WTC11 (cell line): ENCODE results near the gene MICAL3. TPM values are rescaled to one million over a fixed set of nuclear protein-coding genes. Genes with fewer than 3 reads are reported as not detected.

Experiments
- ATAC-seq: fragments of 200-7000 bp; cut with Tn5 transposase; 2 replicates; pipeline ENCODE4 v1.10.0; 2021; ENCODE audit warnings: mild to moderate bottlenecking, moderate library complexity
- CTCF ChIA-PET: fragments of 300-600 bp; sonication (Branson Sonifier 250); formaldehyde crosslinking; loops from one replicate; lab custom pipeline; 2021; ENCODE audit warnings: antibody characterized with exemption; lab: Charles Lee
- POLR2A ChIA-PET: fragments of 350-600 bp; sonication (Branson Sonifier 250); formaldehyde crosslinking; loops from one replicate; lab custom pipeline; 2021; ENCODE audit warnings: antibody characterized with exemption; lab: Charles Lee
- DNase-seq: peaks from one replicate; pipeline ENCODE4 v3.0.0; 2021; ENCODE audit warnings: low spot score
- H3K27ac Mint-ChIP-seq: 2 replicates; pipeline ENCODE4 v1.8.0; 2021; ENCODE audit warnings: mixed read lengths
- H3K27me3 Mint-ChIP-seq: 2 replicates; pipeline ENCODE4 v1.8.0; 2021; ENCODE audit warnings: low read depth, mild to moderate bottlenecking, moderate library complexity, mixed read lengths
- H3K36me3 Mint-ChIP-seq: 2 replicates; pipeline ENCODE4 v1.8.0; 2021; ENCODE audit warnings: mixed read lengths
- H3K4me1 Mint-ChIP-seq: 2 replicates; pipeline ENCODE4 v1.8.0; 2022; ENCODE audit warnings: mixed read lengths
- H3K4me3 Mint-ChIP-seq: 2 replicates; pipeline ENCODE4 v1.8.0; 2021; ENCODE audit warnings: mild to moderate bottlenecking, moderate library complexity, mixed read lengths
- H3K9me3 Mint-ChIP-seq: 2 replicates; pipeline ENCODE4 v1.8.0; 2021; ENCODE audit warnings: mixed read lengths
- ARID4B ChIP-seq: sonication (generic); formaldehyde crosslinking; IDR thresholded peaks from 2 replicates; pipeline ENCODE4 v1.8.0; 2023; ENCODE audit warnings: missing genetic modification reagents, mild to moderate bottlenecking, borderline replicate concordance
- ATF3 ChIP-seq: sonication (generic); formaldehyde crosslinking; conservative IDR thresholded peaks from 2 replicates; pipeline ENCODE4 v1.8.1; 2022; ENCODE audit warnings: mild to moderate bottlenecking, missing genetic modification reagents
- CDX4 ChIP-seq: fragments of 250-450 bp; sonication (Bioruptor Pico); IDR thresholded peaks from 2 replicates; pipeline ENCODE4 v1.9.0; 2021; ENCODE audit warnings: moderate library complexity, mild to moderate bottlenecking, inconsistent platforms, borderline replicate concordance
- CREM ChIP-seq: sonication (generic); formaldehyde crosslinking; IDR thresholded peaks from 2 replicates; pipeline ENCODE4 v1.8.1; 2022; ENCODE audit warnings: mild to moderate bottlenecking, missing genetic modification reagents, moderate library complexity
- E2F5 ChIP-seq: sonication (generic); formaldehyde crosslinking; IDR thresholded peaks from 2 replicates; pipeline ENCODE4 v1.8.1; 2022; ENCODE audit warnings: mild to moderate bottlenecking, moderate library complexity, missing genetic modification reagents
- ERG ChIP-seq: fragments of 250-450 bp; sonication (Bioruptor Pico); IDR thresholded peaks from 2 replicates; pipeline ENCODE4 v1.8.0; 2021; ENCODE audit warnings: mild to moderate bottlenecking
- FOXJ3 ChIP-seq: sonication (generic); formaldehyde crosslinking; IDR thresholded peaks from 2 replicates; pipeline ENCODE4 v1.9.0; 2021; ENCODE audit warnings: missing genetic modification reagents, mild to moderate bottlenecking, borderline replicate concordance
- FOXP1 ChIP-seq: sonication (generic); formaldehyde crosslinking; IDR thresholded peaks from 2 replicates; pipeline ENCODE4 v1.8.0; 2022; ENCODE audit warnings: missing genetic modification reagents, mild to moderate bottlenecking, moderate library complexity, borderline replicate concordance
- GABPB1 ChIP-seq: sonication (generic); formaldehyde crosslinking; IDR thresholded peaks from 2 replicates; pipeline ENCODE4 v1.8.1; 2023; ENCODE audit warnings: mild to moderate bottlenecking, missing genetic modification reagents
- GTF2I ChIP-seq: fragments of 250-450 bp; sonication (Bioruptor Pico); conservative IDR thresholded peaks from 2 replicates; pipeline ENCODE4 v1.4.0; 2021; ENCODE audit warnings: mild to moderate bottlenecking
- JAZF1 ChIP-seq: fragments of 250-450 bp; sonication (Bioruptor Pico); IDR thresholded peaks from 2 replicates; pipeline ENCODE4 v1.9.0; 2021; ENCODE audit warnings: moderate library complexity, mild to moderate bottlenecking, inconsistent platforms
- JUN ChIP-seq: sonication (generic); formaldehyde crosslinking; IDR thresholded peaks from 2 replicates; pipeline ENCODE4 v1.8.0; 2023; ENCODE audit warnings: mild to moderate bottlenecking, missing genetic modification reagents
- KAT7 ChIP-seq: sonication (generic); formaldehyde crosslinking; IDR thresholded peaks from 2 replicates; pipeline ENCODE4 v1.8.1; 2023; ENCODE audit warnings: missing genetic modification reagents, mild to moderate bottlenecking, borderline replicate concordance
- MXD4 ChIP-seq: fragments of 250-450 bp; sonication (Bioruptor Pico); IDR thresholded peaks from 2 replicates; pipeline ENCODE4 v1.8.0; 2021; ENCODE audit warnings: mild to moderate bottlenecking, moderate library complexity, borderline replicate concordance
- NFATC4 ChIP-seq: fragments of 250-450 bp; sonication (Bioruptor Pico); IDR thresholded peaks from 2 replicates; pipeline ENCODE4 v1.9.0; 2021; ENCODE audit warnings: mild to moderate bottlenecking
- PRDM15 ChIP-seq: sonication (generic); formaldehyde crosslinking; IDR thresholded peaks from 2 replicates; pipeline ENCODE4 v1.8.0; 2022; ENCODE audit warnings: missing genetic modification reagents
- PRRX2 ChIP-seq: fragments of 250-450 bp; sonication (Bioruptor Pico); IDR thresholded peaks from 2 replicates; pipeline ENCODE4 v1.8.0; 2021; ENCODE audit warnings: mild to moderate bottlenecking
- SP1 ChIP-seq: sonication (generic); formaldehyde crosslinking; conservative IDR thresholded peaks from 2 replicates; pipeline ENCODE4 v1.8.1; 2022; ENCODE audit warnings: missing genetic modification reagents
- TEAD4 ChIP-seq: sonication (generic); formaldehyde crosslinking; IDR thresholded peaks from 2 replicates; pipeline ENCODE4 v1.8.0; 2022; ENCODE audit warnings: mild to moderate bottlenecking, missing genetic modification reagents
- ZNF317 ChIP-seq: sonication (generic); formaldehyde crosslinking; IDR thresholded peaks from 2 replicates; pipeline ENCODE4 v1.8.1; 2023; ENCODE audit warnings: low read depth, mild to moderate bottlenecking, moderate library complexity, missing genetic modification reagents, borderline replicate concordance
- total RNA-seq: library from RNA; stranded (reverse); gene quantifications from 3 replicates; pipeline ENCODE4 v1.2.3, GENCODE V29; 2021

Gene MICAL3
- total RNA-seq, 1 experiment from 2014 or later, result 41.2 TPM

- POLR2A ChIA-PET, result no interaction called here
Observed at GRCh38 chr22:18059094-18059417, 34.7 kb upstream of the MICAL3 start.

GRCh38 chr22:18058371-18059093 lies 34.2 kb upstream of the MICAL3 start:
- Mint-ChIP-seq H3K4me3 (no peak overlapping the region), H3K36me3 (peaks cover 6% of the 10 kb centered on the region), H3K9me3 (peaks cover 11% of the 10 kb centered on the region), H3K27ac (no peak overlapping the region), H3K4me1 (no peaks in the 10 kb centered on the region), H3K27me3 (no peaks in the 10 kb centered on the region; the same call in 1 of the 2 replicates)
- DNase-seq (no peak), ATAC-seq (no peak)
- POLR2A ChIA-PET, result no interaction called here
- CTCF ChIA-PET, result interaction anchor here (1.2 kb wide), 1 partner anchor 17 kb away, joined by 6 read pairs; no protein-coding TSS in a partner anchor
- no peak for TF ChIP-seq NFATC4
- no peak for TF ChIP-seq GABPB1
- TF ChIP-seq TEAD4, result no peak
- TF ChIP-seq PRDM15 (CRISPR knock-in tag), result no peak
- no peak for TF ChIP-seq ZNF317 (CRISPR knock-in tag)
- no peak for TF ChIP-seq CDX4 (CRISPR knock-in tag)
- TF ChIP-seq ERG (CRISPR knock-in tag), result no peak
- no peak for TF ChIP-seq FOXP1 (CRISPR knock-in tag)
- no peak for TF ChIP-seq MXD4 (CRISPR knock-in tag)
- no peak for TF ChIP-seq SP1 (CRISPR knock-in tag)
- TF ChIP-seq JAZF1, result no peak
- no peak for TF ChIP-seq CREM (CRISPR knock-in tag)
- no peak for TF ChIP-seq ATF3 (CRISPR knock-in tag)

More at GRCh38 chr22:18059094-18059417, 34.7 kb upstream of the MICAL3 start:
- no peak overlapping the region for H3K4me3 Mint-ChIP-seq
- DNase-seq (no peak), ATAC-seq (no peak)
- H3K27me3 Mint-ChIP-seq, result no peaks in the 10 kb centered on the region; the same call in 1 of the 2 replicates
- CTCF ChIA-PET, result interaction anchor here (1.2 kb wide), 1 partner anchor 17 kb away, joined by 6 read pairs; no protein-coding TSS in a partner anchor
- peaks cover 3% of the 10 kb centered on the region for H3K36me3 Mint-ChIP-seq
- no peak overlapping the region for H3K27ac Mint-ChIP-seq
- TF ChIP-seq TEAD4 (no peak), ARID4B (CRISPR knock-in tag) (no peak), PRRX2 (CRISPR knock-in tag) (no peak), KAT7 (CRISPR knock-in tag) (no peak), JUN (CRISPR knock-in tag) (no peak), E2F5 (CRISPR knock-in tag) (no peak), GTF2I (CRISPR knock-in tag) (no peak), FOXJ3 (CRISPR knock-in tag) (no peak)
- peaks cover 7% of the 10 kb centered on the region for H3K9me3 Mint-ChIP-seq
- H3K4me1 Mint-ChIP-seq, result no peaks in the 10 kb centered on the region
